GM13977 (cell line): ENCODE data around the gene PRRG4.

Experiments used
- DNase-seq: peaks from one replicate; pipeline ENCODE4 v3.0.0; 2012; ENCODE audit warnings: low spot score
- CTCF ChIP-seq: IDR thresholded peaks from 2 replicates; pipeline ENCODE4 v1.5.1; 2012; ENCODE audit warnings: mild to moderate bottlenecking, control low read depth; ENCODE audit not compliant: insufficient read depth; ENCODE audit errors: extremely low read depth, missing control alignments
- in situ Hi-C: fragments of 300-500 bp; cut with MboI; formaldehyde crosslinking; loops from one replicate; pipeline ENCODE4 v1.12.0; 2022; ENCODE audit warnings: low sequenced_read_pairs, low pct_unique_long_range_greater_than_20kb, mixed read lengths, inconsistent platforms; ENCODE audit not compliant: unreplicated experiment

Gene PRRG4

GRCh38 chr11:32888805-32889204, 59.1 kb downstream of the PRRG4 start:
- in situ Hi-C loops: no loop called here
- TF ChIP-seq CTCF: no peak
- DNase-seq: no peak

GRCh38 chr11:32890843-32891656, 61.3 kb downstream of the PRRG4 start:
- TF ChIP-seq CTCF: no peak
- in situ Hi-C loops: loop anchor here (10.0 kb wide), 1 partner anchor 56 kb away; no protein-coding TSS in a partner anchor
- DNase-seq: no peak

GRCh38 chr11:32891657-32892354, 62.1 kb downstream of the PRRG4 start:
- in situ Hi-C loops: loop anchor here (10.0 kb wide), 1 partner anchor 57 kb away; no protein-coding TSS in a partner anchor
- peak; percentile 32 for DNase-seq
- TF ChIP-seq CTCF: no peak

- DNase-seq: peak; percentile 92
- in situ Hi-C loops: loop anchor here (10.0 kb wide), 1 partner anchor 58 kb away; no protein-coding TSS in a partner anchor
- no peak for TF ChIP-seq CTCF
These were observed 62.8 kb downstream of the PRRG4 start, which contains the start of gene QSER1 for GRCh38 chr11:32892355-32893092. Gene QSER1, plus strand, starts transcription at chr11:32892811. Its CDS starts 315 bp downstream, at chr11:32893126.

- TF ChIP-seq CTCF: no peak
- in situ Hi-C loops: loop anchor here (10.0 kb wide), 1 partner anchor 58 kb away; no protein-coding TSS in a partner anchor
- no peak for DNase-seq
These were observed 63.3 kb downstream of the PRRG4 start for GRCh38 chr11:32893093-32893342.
